OCI-LY3 (cell line): ENCODE results near the gene C2orf15.

Experiments
- H2AFZ ChIP-seq: fragments of 200-600, 300-600 bp; shearing (Covaris generic); 2 replicates; pipeline ENCODE4 v1.6.0; 2014; ENCODE audit warnings: antibody characterized with exemption, low read depth, low read length
- H3K27ac ChIP-seq: fragments of 200-600, 300-600 bp; sonication (generic); 2 replicates; pipeline ENCODE4 v1.5.1; 2014; ENCODE audit warnings: mild to moderate bottlenecking, low read length, moderate library complexity, mixed read lengths
- H3K27me3 ChIP-seq: fragments of 200-600, 300-600 bp; sonication (generic); 2 replicates; pipeline ENCODE4 v1.6.1; 2014; ENCODE audit warnings: low read depth, low read length, mixed read lengths
- H3K36me3 ChIP-seq: fragments of 200-600, 300-600 bp; sonication (generic); replicated peaks from 2 replicates; pipeline ENCODE3; 2014; ENCODE audit warnings: low read depth, low read length, mixed read lengths
- H3K4me1 ChIP-seq: fragments of 300-600, 200-600 bp; sonication (generic); 2 replicates; pipeline ENCODE4 v1.6.1; 2014; ENCODE audit warnings: low read length, mixed read lengths
- H3K4me2 ChIP-seq: fragments of 200-600, 300-600 bp; sonication (generic); 2 replicates; pipeline ENCODE4 v1.6.1; 2014; ENCODE audit warnings: low read length, mixed read lengths
- H3K4me3 ChIP-seq: fragments of 300-600, 200-600 bp; sonication (generic); 2 replicates; pipeline ENCODE4 v1.5.1; 2014; ENCODE audit warnings: antibody characterized with exemption, mild to moderate bottlenecking, low read length, moderate library complexity
- H3K79me2 ChIP-seq: fragments of 300-600, 200-600 bp; shearing (Covaris generic); 2 replicates; pipeline ENCODE4 v1.6.1; 2014; ENCODE audit warnings: mild to moderate bottlenecking, low read length, mixed read lengths
- H3K9ac ChIP-seq: fragments of 300-600, 200-600 bp; shearing (Covaris generic); 2 replicates; pipeline ENCODE4 v1.6.0; 2014; ENCODE audit warnings: mild to moderate bottlenecking, low read length, moderate library complexity
- H3K9me3 ChIP-seq: fragments of 200-600, 300-600 bp; shearing (Covaris generic); 2 replicates; pipeline ENCODE4 v1.6.1; 2014; ENCODE audit warnings: low read length, mixed read lengths; ENCODE audit not compliant: insufficient read depth
- H4K20me1 ChIP-seq: fragments of 200-600, 300-600 bp; sonication (generic); 2 replicates; pipeline ENCODE4 v1.6.1; 2016; ENCODE audit warnings: low read length, mixed read lengths; ENCODE audit not compliant: insufficient read depth
- EZH2phosphoT487 ChIP-seq: fragments of 200-600 bp; shearing (Covaris generic); IDR thresholded peaks from 2 replicates; pipeline ENCODE4 v1.6.1; 2018; ENCODE audit warnings: antibody characterized with exemption, mixed run types, low read depth
- TF ChIP-seq, protein P1 (sequence below): fragments of 200-600, 300-600 bp; sonication (generic); IDR thresholded peaks from 2 replicates; pipeline ENCODE4 v1.5.1; 2014; ENCODE audit warnings: antibody characterized with exemption, low read length, low read depth

The C2orf15 gene

DNA sequence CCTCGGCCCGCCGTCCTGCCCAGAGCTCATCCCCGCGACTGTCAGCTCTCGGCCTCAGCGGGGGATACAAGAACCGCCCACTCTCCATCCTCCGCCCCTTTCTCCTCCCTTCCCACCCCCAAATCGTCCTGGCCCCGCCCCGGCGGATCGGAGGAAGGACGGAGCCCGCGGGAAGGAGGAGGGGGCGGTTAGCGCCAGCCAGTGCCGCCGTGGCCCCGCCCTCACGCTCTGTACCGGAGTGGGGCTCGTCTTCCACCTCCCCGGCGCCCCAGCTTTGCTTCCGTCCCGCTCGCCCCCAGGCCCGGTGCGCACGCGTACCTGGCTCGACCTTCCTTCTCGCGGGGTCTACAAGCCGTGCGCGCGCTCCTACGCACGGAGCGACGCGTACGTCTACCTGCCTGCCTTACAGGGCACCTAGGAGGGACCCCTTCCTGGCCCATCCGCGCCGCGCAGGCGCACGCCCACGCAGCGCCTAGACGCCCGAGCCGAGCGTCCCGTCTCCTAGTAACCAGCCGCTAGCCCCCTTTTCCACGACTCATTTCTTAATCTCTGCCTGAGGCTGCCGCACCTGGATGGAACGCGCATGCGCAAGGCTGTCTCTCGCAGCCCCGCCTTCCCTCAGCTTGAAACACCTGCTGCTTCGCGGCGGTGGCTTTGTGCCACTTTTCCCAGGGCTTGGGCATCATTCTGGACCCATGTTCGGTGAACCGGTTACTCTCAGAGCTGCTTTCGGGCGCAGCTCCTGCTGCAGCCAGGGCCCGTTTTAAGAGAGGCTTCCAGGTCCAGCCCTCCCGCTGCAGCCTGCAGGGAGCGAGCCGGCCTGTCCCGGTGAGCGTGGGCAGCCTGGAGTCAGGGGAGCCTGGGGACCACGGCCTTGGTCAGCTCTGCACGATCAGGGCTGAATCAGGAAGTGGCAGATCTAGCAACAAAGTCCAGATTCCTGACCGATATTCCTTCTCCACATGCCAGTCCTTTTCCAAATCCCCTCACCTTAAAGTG, at the start of gene C2orf15:
Gene C2orf15, plus strand, starts transcription at position 598 of the 999 bp plus-strand sequence. CDS start 8,852 bp downstream, outside the sequence.
- Histone ChIP-seq H3K4me2 (peak within 1 kb of the TSS; percentile 93), H3K9me3 (no peaks in the 10 kb centered on the region), H3K4me1 (peaks cover 14% of the 10 kb centered on the region), H3K79me2 (no peaks in the 10 kb centered on the region), H3K4me3 (peak within 1 kb of the TSS; percentile 74), H3K27me3 (no peaks in the 10 kb centered on the region), H3K27ac (peak within 1 kb of the TSS; percentile 49), H3K36me3 (no peaks in the 10 kb centered on the region), H4K20me1 (no peaks in the 10 kb centered on the region), H3K9ac (peak within 1 kb of the TSS; percentile 69), H2AFZ (peak within 1 kb of the TSS; percentile 75)
- TF ChIP-seq, protein P1, sequence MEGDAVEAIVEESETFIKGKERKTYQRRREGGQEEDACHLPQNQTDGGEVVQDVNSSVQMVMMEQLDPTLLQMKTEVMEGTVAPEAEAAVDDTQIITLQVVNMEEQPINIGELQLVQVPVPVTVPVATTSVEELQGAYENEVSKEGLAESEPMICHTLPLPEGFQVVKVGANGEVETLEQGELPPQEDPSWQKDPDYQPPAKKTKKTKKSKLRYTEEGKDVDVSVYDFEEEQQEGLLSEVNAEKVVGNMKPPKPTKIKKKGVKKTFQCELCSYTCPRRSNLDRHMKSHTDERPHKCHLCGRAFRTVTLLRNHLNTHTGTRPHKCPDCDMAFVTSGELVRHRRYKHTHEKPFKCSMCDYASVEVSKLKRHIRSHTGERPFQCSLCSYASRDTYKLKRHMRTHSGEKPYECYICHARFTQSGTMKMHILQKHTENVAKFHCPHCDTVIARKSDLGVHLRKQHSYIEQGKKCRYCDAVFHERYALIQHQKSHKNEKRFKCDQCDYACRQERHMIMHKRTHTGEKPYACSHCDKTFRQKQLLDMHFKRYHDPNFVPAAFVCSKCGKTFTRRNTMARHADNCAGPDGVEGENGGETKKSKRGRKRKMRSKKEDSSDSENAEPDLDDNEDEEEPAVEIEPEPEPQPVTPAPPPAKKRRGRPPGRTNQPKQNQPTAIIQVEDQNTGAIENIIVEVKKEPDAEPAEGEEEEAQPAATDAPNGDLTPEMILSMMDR, result no peak
- TF ChIP-seq EZH2phosphoT487, result no peak

DNA sequence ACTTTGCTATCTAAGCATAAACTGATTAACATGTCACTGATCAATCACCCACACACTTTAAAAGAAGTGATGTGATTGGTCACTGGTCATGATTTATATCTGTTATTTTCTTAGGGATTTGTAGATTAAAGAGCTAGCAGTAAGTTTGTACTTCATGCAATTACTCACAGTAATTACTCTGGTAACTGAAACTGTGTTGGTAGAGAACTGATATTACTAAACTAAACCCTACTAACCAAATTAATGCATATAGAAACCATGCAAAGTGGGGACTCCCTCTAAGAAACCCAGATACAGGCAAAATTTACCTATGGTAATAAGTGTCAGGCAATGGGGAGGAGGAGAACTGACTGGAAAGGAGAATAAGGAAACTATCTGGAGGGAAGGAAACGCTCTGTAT, 44.8 kb upstream of the C2orf15 start:
- Histone ChIP-seq H3K4me3 (peak overlapping the region; percentile 43), H3K9me3 (peaks cover 5% of the 10 kb centered on the region; the same call in 1 of the 2 replicates), H3K4me1 (peaks cover 31% of the 10 kb centered on the region)

GRCh38 chr2:99101697-99102096, 39.8 kb upstream of the C2orf15 start:
- Histone ChIP-seq H3K79me2 (no peaks in the 10 kb centered on the region), H3K36me3 (no peaks in the 10 kb centered on the region), H3K4me3 (no peak overlapping the region), H3K9ac (no peak overlapping the region), H3K27me3 (no peaks in the 10 kb centered on the region), H2AFZ (peak overlapping the region; percentile 33; the same call in 1 of the 2 replicates), H3K9me3 (no peaks in the 10 kb centered on the region), H4K20me1 (no peaks in the 10 kb centered on the region), H3K4me2 (peak overlapping the region; percentile 38; the same call in 1 of the 2 replicates), H3K27ac (peak overlapping the region; percentile 4; the same call in 1 of the 2 replicates), H3K4me1 (peaks cover 29% of the 10 kb centered on the region)
- TF ChIP-seq EZH2phosphoT487, result no peak
- TF ChIP-seq, protein P1, result no peak

More for the DNA sequence above, 44.8 kb upstream of the C2orf15 start:
- Histone ChIP-seq H3K9ac (peak overlapping the region; percentile 13; the same call in 1 of the 2 replicates), H3K27ac (peak overlapping the region; percentile 52), H3K27me3 (no peaks in the 10 kb centered on the region), H3K4me2 (peak overlapping the region; percentile 73), H4K20me1 (no peaks in the 10 kb centered on the region), H2AFZ (no peak overlapping the region), H3K79me2 (no peaks in the 10 kb centered on the region), H3K36me3 (no peaks in the 10 kb centered on the region)
- TF ChIP-seq, protein P1, result no peak
- no peak for TF ChIP-seq EZH2phosphoT487

DNA sequence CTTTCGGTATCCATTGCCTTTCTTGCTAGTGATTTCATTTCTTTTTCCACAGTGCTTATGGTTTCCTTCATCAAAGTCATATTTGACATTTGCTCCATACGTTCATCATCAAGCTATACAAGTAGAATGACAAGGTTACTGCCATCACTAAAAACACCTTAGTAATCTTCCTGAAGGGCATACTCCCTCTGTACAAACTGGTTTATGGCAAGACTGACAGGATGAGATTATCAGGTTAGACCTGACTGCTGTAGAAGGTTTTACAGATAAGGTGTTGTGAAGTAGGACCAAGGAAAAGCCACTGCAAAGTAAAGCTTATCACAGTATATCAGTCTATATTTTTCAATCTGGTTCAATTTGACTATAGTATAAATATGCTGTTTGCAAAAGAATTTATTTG, 37.5 kb upstream of the C2orf15 start:
- H3K9me3 ChIP-seq, result no peaks in the 10 kb centered on the region

More for the DNA sequence above, 37.5 kb upstream of the C2orf15 start:
- Histone ChIP-seq H3K4me2 (no peak overlapping the region), H3K4me3 (no peak overlapping the region), H3K27ac (no peak overlapping the region), H4K20me1 (no peaks in the 10 kb centered on the region), H3K36me3 (no peaks in the 10 kb centered on the region), H3K4me1 (peaks cover 25% of the 10 kb centered on the region), H3K79me2 (no peaks in the 10 kb centered on the region), H3K27me3 (no peaks in the 10 kb centered on the region), H2AFZ (no peak overlapping the region), H3K9ac (no peak overlapping the region)
- no peak for TF ChIP-seq EZH2phosphoT487
- TF ChIP-seq, protein P1, result no peak
